Stomach (tissue), 9 donors: ENCODE results near the gene MMS19. TPM values are rescaled to one million over a fixed set of nuclear protein-coding genes. Genes with fewer than 3 reads are reported as not detected.

Source experiments
- DNase-seq, 2 donors: peaks; one replicate each; pipeline versions ENCODE4 v3.0.0 to v3.0.0-alpha.2; 2013 to 2019
- H3K27ac ChIP-seq, 5 donors: fragments of 200-600 bp in 4 of 5; sonication (generic) in 4 of 5; one replicate each; pipeline ENCODE4 v1.5.1; 2013 to 2019; ENCODE audit warnings: mild to moderate bottlenecking in 1 of 5, moderate library complexity in 1 of 5
- H3K27me3 ChIP-seq, 3 donors: fragments of 200-600 bp; sonication (generic); one replicate each; pipeline ENCODE4 v1.5.1; 2017 to 2019; ENCODE audit warnings: mixed run types in 1 of 3
- H3K36me3 ChIP-seq, 4 donors: fragments of 200-600 bp; sonication (generic); 1 replicate in 3 of 4; 2 replicates in 1 of 4; pipeline ENCODE4 v1.5.1; 2016 to 2019
- H3K4me1 ChIP-seq, 4 donors: fragments of 200-600 bp; sonication (generic); one replicate each; pipeline ENCODE4 v1.5.1; 2016 to 2019
- H3K4me3 ChIP-seq, 4 donors: fragments of 200-600 bp; sonication (generic) in 3 of 4; one replicate each; pipeline ENCODE4 v1.5.1; 2016 to 2019; ENCODE audit warnings: mild to moderate bottlenecking in 1 of 4
- H3K9me3 ChIP-seq, 4 donors: fragments of 200-600 bp; sonication (generic); one replicate each; pipeline ENCODE4 v1.5.1; 2016 to 2019
- EP300 ChIP-seq: sonication (generic); formaldehyde crosslinking; IDR thresholded peaks from one replicate; pipeline ENCODE4 v1.6.1; 2017; ENCODE audit warnings: antibody characterized with exemption
- POLR2A ChIP-seq, 4 donors: fragments of 450-650 bp; IDR thresholded peaks; one replicate each; pipeline ENCODE4 v1.6.1; 2016; ENCODE audit warnings: antibody characterized with exemption in 4 of 4, control low read depth in 2 of 4, mild to moderate bottlenecking in 1 of 4, moderate library complexity in 1 of 4
- POLR2AphosphoS5 ChIP-seq, 3 donors: sonication (generic); formaldehyde crosslinking; IDR thresholded peaks; one replicate each; pipeline ENCODE4 v1.6.1; 2016; ENCODE audit warnings: antibody characterized with exemption in 3 of 3
- WGBS, 5 donors: extraction: QIAGEN DNeasy Blood & Tissue Kit in 3 of 5; methylation state at CpG; one replicate each; pipeline versions ENCODE4 v1.1.5 to v1.1.7; 2013 to 2018; 5-methylcytosine and 5-hydroxymethylcytosine counted together
- intact Hi-C: fragments of 100-400 bp; cut with DNase I; formaldehyde crosslinking; loops from one replicate; pipeline ENCODE4 v1.15.1; 2023; ENCODE audit warnings: low total_unique reads
- polyA plus RNA-seq, 3 donors: library from polyadenylated mRNA; stranded (reverse); fragments of 200-250 nt; gene quantifications; one replicate each; pipeline ENCODE4 v1.2.3, GENCODE V29; 2013
- total RNA-seq, 5 donors: library from RNA; depleted of rRNA; stranded (reverse); fragments of >200 nt; gene quantifications; one replicate each; pipeline versions ENCODE4 v1.1.0 to v1.2.3, GENCODE V29; 2014 to 2016
- TF ChIP-seq, protein P1 (sequence below), 7 experiments: fragments of 450-650 bp in 4 of 7; fragments of 200-600 bp in 3 of 7; sonication (generic) in 3 of 7; IDR thresholded peaks; one replicate each; pipeline ENCODE4 v1.5.1; 2016 to 2019; ENCODE audit warnings: antibody characterized with exemption in 7 of 7, control low read depth in 2 of 7, mild to moderate bottlenecking in 1 of 7
- donor health status: healthy with polysubstance abuse.
- donor health status: Bipolar disorder and iron deficiency.
- donor health status: healthy.

MMS19 gene
- total and polyA plus RNA-seq, 8 donors = 30.9 to 146 (median 58.4) TPM

GRCh38 chr10:97522071-97522470, 23.8 kb upstream of the MMS19 start:
- no peak overlapping the region for H3K27ac ChIP-seq

DNA sequence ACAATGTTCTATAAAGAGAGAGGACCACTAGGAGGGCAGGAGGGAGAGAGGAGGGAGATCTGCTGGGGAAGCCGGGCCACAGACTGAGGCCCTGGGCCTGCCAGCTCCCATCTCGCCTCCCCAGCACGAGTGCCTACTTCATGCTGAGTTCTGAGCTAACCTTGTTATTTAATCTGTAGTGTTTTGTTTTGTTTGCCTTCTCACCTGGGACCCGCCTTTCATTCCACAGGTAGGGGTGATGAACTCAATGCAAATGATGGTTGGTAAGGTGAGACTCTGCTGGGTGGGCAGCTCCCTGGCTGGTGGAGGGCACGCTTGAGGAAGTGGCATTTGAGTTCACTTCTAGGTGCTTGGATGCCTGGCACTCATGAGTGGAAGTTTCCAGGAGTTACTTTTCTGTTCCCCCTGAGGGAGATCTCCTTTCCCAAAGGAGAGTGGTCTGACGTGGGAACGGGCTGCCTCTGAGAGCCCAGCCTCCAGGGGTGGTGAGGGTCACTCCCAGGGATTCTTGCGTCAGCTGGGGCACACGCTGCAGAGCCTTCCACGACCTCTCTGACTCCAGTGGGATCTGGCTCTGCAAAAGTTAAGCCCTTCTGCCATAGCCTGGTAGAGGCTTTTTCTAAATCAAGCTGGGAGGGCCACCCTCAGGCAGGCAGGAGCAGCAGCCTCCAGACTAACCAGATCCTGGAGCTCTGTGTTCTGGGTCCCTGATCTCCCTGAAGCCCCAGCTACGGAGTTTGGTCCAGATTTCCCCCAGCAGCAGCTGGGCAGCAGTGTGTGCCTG, 22.9 kb upstream of the MMS19 start:
- Histone ChIP-seq H3K9me3 (no peaks in the 10 kb centered on the region), H3K36me3 (no peaks in the 10 kb centered on the region), H3K4me1 (peaks cover 9 to 23% (median 11%) of the 10 kb centered on the region in 4 donors), H3K27ac (no peak overlapping the region), H3K4me3 (no peak overlapping the region), H3K27me3 (no peaks in the 10 kb centered on the region)
- no peak for TF ChIP-seq POLR2AphosphoS5 (IDR thresholded peaks at IDR 0.05)
- TF ChIP-seq POLR2A (IDR thresholded peaks at IDR 0.05) = no peak
- TF ChIP-seq EP300 = no peak
- TF ChIP-seq, protein P1, sequence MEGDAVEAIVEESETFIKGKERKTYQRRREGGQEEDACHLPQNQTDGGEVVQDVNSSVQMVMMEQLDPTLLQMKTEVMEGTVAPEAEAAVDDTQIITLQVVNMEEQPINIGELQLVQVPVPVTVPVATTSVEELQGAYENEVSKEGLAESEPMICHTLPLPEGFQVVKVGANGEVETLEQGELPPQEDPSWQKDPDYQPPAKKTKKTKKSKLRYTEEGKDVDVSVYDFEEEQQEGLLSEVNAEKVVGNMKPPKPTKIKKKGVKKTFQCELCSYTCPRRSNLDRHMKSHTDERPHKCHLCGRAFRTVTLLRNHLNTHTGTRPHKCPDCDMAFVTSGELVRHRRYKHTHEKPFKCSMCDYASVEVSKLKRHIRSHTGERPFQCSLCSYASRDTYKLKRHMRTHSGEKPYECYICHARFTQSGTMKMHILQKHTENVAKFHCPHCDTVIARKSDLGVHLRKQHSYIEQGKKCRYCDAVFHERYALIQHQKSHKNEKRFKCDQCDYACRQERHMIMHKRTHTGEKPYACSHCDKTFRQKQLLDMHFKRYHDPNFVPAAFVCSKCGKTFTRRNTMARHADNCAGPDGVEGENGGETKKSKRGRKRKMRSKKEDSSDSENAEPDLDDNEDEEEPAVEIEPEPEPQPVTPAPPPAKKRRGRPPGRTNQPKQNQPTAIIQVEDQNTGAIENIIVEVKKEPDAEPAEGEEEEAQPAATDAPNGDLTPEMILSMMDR (IDR thresholded peaks at IDR 0.05) = no peak
- intact Hi-C loops = no loop called here
- WGBS, 5 donors = 50 to 76% (median 65%) methylated on average over 9 to 11 of the region's 11 CpGs
- DNase-seq = peak in 1 of 2 donors; percentile 57

More at GRCh38 chr10:97522071-97522470, 23.8 kb upstream of the MMS19 start:
- Histone ChIP-seq H3K27me3 (no peaks in the 10 kb centered on the region), H3K9me3 (no peaks in the 10 kb centered on the region), H3K4me3 (no peak overlapping the region), H3K4me1 (peaks cover 9 to 23% (median 11%) of the 10 kb centered on the region in 4 donors), H3K36me3 (no peaks in the 10 kb centered on the region)
- DNase-seq = no peak
- intact Hi-C loops = no loop called here
- 56 to 81% (median 66%) methylated on average over 5 to 6 of the region's 6 CpGs for WGBS, 5 donors
- TF ChIP-seq EP300 (no peak), POLR2A (IDR thresholded peaks at IDR 0.05) (no peak), POLR2AphosphoS5 (IDR thresholded peaks at IDR 0.05) (no peak)
- TF ChIP-seq, protein P1 (IDR thresholded peaks at IDR 0.05) = no peak

- WGBS, 5 donors = 53 to 82% (median 73%) methylated on average over 5 of the region's 5 CpGs
- no peak overlapping the region for H3K27ac ChIP-seq
- H3K36me3 ChIP-seq = no peaks in the 10 kb centered on the region
- DNase-seq = no peak
- no peaks in the 10 kb centered on the region for H3K9me3 ChIP-seq
- no peak overlapping the region for H3K4me3 ChIP-seq
- intact Hi-C loops = no loop called here
- TF ChIP-seq, protein P1 (IDR thresholded peaks at IDR 0.05) = no peak
- no peaks in the 10 kb centered on the region for H3K27me3 ChIP-seq
- H3K4me1 ChIP-seq = peaks cover 9 to 23% (median 13%) of the 10 kb centered on the region in 4 donors
These were observed 22.3 kb upstream of the MMS19 start for GRCh38 chr10:97520520-97520919.

DNA sequence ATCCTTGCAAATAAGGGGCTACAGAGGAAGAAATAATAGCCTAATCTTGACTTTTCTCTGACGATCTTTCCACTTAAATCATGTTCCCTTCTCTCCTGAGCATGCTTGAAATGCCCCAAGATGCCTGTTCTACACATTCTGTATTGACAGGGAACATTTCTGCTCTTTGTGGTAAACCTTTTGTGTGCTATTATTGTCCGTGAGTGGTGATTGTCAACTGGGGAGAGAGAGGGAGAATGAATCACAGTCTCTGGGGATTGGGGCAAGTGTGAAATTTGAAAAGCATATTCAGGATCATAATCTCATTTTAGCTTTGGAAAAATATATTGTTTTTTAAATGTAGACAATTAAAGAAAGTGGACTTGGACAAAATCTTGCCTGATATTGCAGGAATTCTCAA, 21.1 kb upstream of the MMS19 start:
- H3K27ac ChIP-seq = no peak overlapping the region

More for the DNA sequence above, 21.1 kb upstream of the MMS19 start:
- 37 to 77% (median 66%) methylated on average over 2 of the region's 2 CpGs for WGBS, 5 donors
- H3K4me1 ChIP-seq = peaks cover 9 to 24% (median 16%) of the 10 kb centered on the region in 4 donors
- no peak overlapping the region for H3K4me3 ChIP-seq
- no peak for DNase-seq
- intact Hi-C loops = no loop called here
- no peak for TF ChIP-seq POLR2A (IDR thresholded peaks at IDR 0.05)
- no peak for TF ChIP-seq POLR2AphosphoS5 (IDR thresholded peaks at IDR 0.05)
- no peak for TF ChIP-seq EP300
- TF ChIP-seq, protein P1 (IDR thresholded peaks at IDR 0.05) = no peak
- no peaks in the 10 kb centered on the region for H3K36me3 ChIP-seq
- H3K27me3 ChIP-seq = no peaks in the 10 kb centered on the region
- no peaks in the 10 kb centered on the region for H3K9me3 ChIP-seq
